ENCODE data around the gene PHF5A.

GRCh38 chr22:41478891-41479521, 10.5 kb upstream of the PHF5A start:
- no peak for TF ChIP-seq CTCF (IDR thresholded peaks at IDR 0.05; ENCODE audit: poor library complexity)
- TF ChIP-seq EZH2 (IDR thresholded peaks at IDR 0.05; ENCODE audit: borderline replicate concordance): no peak
- TF ChIP-seq EZH2phosphoT487 (IDR thresholded peaks at IDR 0.05; ENCODE audit: low read depth, severe bottlenecking, unreplicated experiment): no peak

All from hepatocyte (in vitro differentiated cells).